Coronary artery (tissue), 2 donors: ENCODE data around the gene IGSF9.

Source experiments
- DNase-seq: peaks from one replicate; pipeline ENCODE4 v3.0.0-alpha.2; 2017; ENCODE audit warnings: low spot score
- H3K27ac ChIP-seq, 2 donors: fragments of 200-600 bp; sonication (generic); one replicate each; pipeline ENCODE4 v1.5.1; 2016 to 2019
- H3K4me3 ChIP-seq: fragments of 200-600 bp; sonication (generic); 2 replicates; pipeline ENCODE4 v1.5.1; 2016; ENCODE audit warnings: mild to moderate bottlenecking, moderate library complexity
- TF ChIP-seq, protein P1 (sequence below): fragments of 200-600 bp; sonication (generic); IDR thresholded peaks from one replicate; pipeline ENCODE4 v1.5.1; 2019; ENCODE audit warnings: antibody characterized with exemption

The IGSF9 gene

DNA sequence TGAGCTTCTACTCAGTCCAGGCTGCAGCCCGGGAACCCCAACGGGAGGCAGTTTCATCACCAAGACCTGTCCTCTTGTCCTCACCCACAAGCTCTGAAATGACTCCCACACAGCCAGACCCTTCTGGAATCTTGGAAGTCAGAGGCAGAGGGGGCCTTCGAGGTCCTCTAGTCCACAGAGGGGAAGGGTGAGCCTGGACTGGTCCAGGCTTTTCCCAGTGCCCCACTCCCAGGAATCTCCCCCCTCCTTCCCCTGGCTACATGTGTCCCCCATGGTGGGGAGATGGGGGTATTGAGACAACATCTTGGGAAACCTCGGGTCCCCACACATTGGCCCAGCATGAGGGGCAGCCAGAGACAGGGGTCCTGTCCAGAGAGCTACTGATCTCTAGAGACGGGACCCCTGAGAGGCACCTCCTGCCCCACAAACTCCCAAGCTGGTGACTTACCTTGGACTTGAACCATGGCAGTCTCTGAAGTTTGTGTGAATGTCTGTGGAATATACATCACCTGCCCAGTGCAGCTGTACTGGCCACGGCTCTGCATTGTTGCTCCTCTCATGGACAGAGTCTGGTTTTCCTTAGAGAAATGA is 28.0 kb upstream of the IGSF9 start:
- no peak overlapping the region for H3K4me3 ChIP-seq
- no peak overlapping the region for H3K27ac ChIP-seq
- DNase-seq = peak; percentile 45
- TF ChIP-seq, protein P1, sequence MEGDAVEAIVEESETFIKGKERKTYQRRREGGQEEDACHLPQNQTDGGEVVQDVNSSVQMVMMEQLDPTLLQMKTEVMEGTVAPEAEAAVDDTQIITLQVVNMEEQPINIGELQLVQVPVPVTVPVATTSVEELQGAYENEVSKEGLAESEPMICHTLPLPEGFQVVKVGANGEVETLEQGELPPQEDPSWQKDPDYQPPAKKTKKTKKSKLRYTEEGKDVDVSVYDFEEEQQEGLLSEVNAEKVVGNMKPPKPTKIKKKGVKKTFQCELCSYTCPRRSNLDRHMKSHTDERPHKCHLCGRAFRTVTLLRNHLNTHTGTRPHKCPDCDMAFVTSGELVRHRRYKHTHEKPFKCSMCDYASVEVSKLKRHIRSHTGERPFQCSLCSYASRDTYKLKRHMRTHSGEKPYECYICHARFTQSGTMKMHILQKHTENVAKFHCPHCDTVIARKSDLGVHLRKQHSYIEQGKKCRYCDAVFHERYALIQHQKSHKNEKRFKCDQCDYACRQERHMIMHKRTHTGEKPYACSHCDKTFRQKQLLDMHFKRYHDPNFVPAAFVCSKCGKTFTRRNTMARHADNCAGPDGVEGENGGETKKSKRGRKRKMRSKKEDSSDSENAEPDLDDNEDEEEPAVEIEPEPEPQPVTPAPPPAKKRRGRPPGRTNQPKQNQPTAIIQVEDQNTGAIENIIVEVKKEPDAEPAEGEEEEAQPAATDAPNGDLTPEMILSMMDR = no peak

DNA sequence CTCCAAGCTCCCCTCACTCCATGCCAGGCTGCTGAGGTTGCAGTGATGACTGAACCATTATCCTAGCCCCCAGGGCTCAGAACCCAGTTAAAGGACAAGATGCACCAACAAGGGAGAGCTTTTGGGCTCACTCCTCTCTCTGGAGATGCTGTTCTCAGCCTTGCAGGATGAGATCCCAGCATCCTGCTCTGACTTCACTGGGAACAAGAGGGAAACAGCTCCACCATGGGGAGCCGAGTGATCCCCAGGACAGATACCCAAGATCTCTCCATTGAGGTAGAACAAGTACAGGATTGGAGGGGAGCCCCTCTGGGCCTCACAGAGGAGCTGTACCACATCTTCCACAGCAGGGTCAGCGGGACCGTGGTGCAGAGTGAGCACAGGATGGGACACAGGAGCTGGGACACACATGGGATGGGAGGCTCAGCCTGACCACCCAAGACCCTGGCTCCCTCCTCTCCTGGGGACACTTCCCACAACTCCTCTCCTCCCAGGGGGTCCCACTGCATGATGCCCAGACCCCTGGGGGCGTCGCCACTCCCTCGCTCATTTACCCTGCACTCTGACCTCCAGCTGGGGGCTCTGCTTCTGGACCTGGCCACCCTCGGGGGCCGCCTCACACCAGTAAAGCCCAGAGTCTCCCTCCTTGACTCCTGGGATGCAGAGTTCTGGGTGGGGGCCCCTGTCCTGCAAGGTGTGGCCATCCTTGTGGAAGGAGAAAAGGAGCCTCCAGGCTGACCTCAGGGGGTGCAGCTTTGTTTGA is 27.2 kb upstream of the IGSF9 start:
- no peak overlapping the region for H3K4me3 ChIP-seq
- TF ChIP-seq, protein P1 = no peak
- DNase-seq = peak; percentile 59
- no peak overlapping the region for H3K27ac ChIP-seq

DNA sequence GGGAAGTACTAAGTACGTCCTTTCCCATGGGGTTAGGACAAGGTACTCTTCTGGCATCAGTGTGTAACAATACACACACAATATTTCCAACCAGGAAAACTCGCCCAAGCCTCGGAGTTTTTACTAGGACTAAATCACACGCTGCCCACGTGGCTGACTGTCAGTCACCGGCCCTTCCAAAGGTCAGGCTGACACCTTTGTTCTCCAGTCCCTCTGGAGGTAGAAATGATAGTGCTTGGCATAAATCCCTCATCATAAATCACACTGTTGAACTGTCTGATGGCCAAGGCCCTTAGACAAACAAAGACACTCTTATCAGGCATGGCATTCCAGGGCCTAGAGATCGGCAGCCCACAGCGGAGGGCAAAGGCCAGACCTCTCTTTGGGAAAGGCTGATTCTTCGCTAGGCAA is 25.5 kb upstream of the IGSF9 start:
- Histone ChIP-seq H3K4me3 (no peak overlapping the region), H3K27ac (no peak overlapping the region)
- no peak for DNase-seq
- TF ChIP-seq, protein P1 = no peak

DNA sequence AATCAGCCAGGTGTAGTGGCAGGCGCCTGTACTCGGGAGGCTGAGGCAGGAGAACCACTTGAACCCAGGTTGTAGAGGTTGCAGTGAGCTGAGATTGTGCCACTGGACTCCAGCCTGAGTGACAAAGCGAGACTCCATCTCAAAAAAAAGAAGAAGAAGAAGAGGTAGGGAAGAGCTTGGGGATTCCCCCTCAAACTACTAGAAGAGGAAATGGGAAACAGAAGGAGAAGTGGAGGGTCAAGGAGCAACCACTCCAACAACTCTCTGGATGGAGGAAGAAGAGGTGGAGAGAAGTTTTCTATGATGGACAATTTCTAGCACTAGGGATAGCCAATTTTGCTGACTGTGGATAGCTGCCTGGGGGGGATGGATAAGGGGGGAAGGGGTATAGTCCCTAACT is 23.5 kb upstream of the IGSF9 start:
- TF ChIP-seq, protein P1 = no peak
- peak; percentile 14 for DNase-seq
- H3K27ac ChIP-seq = no peak overlapping the region
- H3K4me3 ChIP-seq = no peak overlapping the region

DNA sequence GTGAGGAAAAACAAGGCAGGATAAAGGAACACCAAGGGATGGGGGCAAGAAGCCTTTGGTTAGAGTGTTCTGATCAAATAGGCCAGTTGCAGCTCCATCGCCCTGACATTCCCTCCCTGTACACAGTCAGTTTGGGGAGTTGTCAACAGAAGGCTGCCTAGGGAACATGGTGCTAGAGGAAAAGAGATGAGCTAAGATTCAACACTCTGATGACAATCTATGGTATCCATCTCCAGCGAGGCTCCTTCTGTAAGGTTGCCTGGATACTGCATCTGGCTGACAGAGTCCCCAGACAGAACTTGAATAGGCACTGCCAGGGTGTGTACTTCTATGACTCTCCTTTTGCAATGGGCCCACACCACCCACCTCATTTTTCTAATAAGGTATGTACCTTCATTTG is 19.9 kb upstream of the IGSF9 start:
- TF ChIP-seq, protein P1 = no peak
- H3K27ac ChIP-seq = no peak overlapping the region
- peak; percentile 22 for DNase-seq

DNA sequence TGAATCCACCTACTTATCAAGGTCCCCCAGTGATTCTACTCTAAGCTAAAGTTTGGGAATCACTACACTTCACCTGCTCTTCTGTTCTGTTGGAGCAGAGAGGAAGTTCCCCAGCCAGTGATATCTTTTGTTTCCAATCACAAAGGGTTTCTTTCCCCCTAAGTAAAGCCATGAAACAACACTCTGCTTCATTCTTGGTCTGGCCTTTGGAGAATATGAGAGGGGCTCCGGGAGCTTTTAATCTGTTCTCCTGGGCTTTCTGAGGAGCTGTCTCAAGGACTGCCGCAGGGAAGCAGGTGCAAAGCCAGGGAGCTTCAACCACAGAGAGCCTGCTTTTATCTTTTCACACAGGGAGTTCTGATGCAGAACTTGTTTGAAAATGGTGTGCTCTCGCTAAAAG is 18.7 kb upstream of the IGSF9 start:
- no peak overlapping the region for H3K4me3 ChIP-seq
- H3K27ac ChIP-seq = no peak overlapping the region
- peak; percentile 12 for DNase-seq
- TF ChIP-seq, protein P1 = no peak

More for the DNA sequence above, 19.9 kb upstream of the IGSF9 start:
- H3K4me3 ChIP-seq = no peak overlapping the region

DNA sequence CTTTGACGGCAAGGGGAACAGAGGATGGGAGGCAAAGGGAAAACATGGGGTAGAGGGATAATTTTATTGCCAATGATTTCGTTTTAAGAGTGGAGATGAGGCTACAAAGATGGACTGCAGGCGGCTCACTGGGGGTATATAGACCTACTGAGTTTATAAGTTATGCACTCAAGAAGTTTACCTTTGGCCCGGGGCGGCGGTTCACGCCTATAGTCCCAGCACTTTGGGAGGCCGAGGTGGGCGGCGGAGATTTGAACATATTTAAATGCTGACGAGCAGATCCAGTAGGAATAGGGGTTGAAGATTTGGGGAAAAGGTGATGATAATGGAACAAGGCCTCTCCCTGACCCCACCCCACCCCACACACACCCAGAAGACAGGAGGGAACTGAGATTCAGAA is 16.8 kb upstream of the IGSF9 start:
- TF ChIP-seq, protein P1 = no peak
- H3K4me3 ChIP-seq = no peak overlapping the region
- peak; percentile 52 for DNase-seq
- no peak overlapping the region for H3K27ac ChIP-seq
